Thymus (tissue), 11 donors: ENCODE results near the gene ILRUN. TPM values are rescaled to one million over a fixed set of nuclear protein-coding genes. Genes with fewer than 3 reads are reported as not detected.
"Not testable (repeated sequence)": the region's sequence is repeated elsewhere in the genome, so short reads cannot be mapped to it uniquely, and the experiment has no call there.

Experiments
- DNase-seq, 9 donors: peaks; one replicate each; pipeline ENCODE4 v3.0.0-alpha.2; 2013; ENCODE audit warnings: low spot score in 9 of 9, low read depth in 6 of 9, missing footprints in 1 of 9
- H3K27ac ChIP-seq, 2 donors: one replicate each; pipeline ENCODE4 v1.5.1; 2013; ENCODE audit warnings: control low read depth in 1 of 2, low read depth in 1 of 2, low read length in 1 of 2, mild to moderate bottlenecking in 1 of 2, moderate library complexity in 1 of 2
- H3K27me3 ChIP-seq, 2 donors: one replicate each; pipeline ENCODE4 v1.5.1; 2013; ENCODE audit warnings: low read length in 1 of 2; ENCODE audit not compliant: control insufficient read depth in 2 of 2, insufficient read depth in 1 of 2
- H3K36me3 ChIP-seq, 2 donors: one replicate each; pipeline ENCODE4 v1.5.1; 2013; ENCODE audit warnings: low read length in 1 of 2, mild to moderate bottlenecking in 1 of 2, moderate library complexity in 1 of 2; ENCODE audit not compliant: control insufficient read depth in 2 of 2, insufficient read depth in 2 of 2
- H3K4me1 ChIP-seq, 2 donors: one replicate each; pipeline ENCODE4 v1.5.1; 2013; ENCODE audit warnings: low read length in 2 of 2; ENCODE audit not compliant: control insufficient read depth in 2 of 2, insufficient read depth in 2 of 2
- H3K4me3 ChIP-seq, 2 donors: one replicate each; pipeline ENCODE4 v1.5.1; 2013; ENCODE audit warnings: low read length in 2 of 2, control low read depth in 1 of 2, mild to moderate bottlenecking in 1 of 2
- H3K9me3 ChIP-seq, 2 donors: one replicate each; pipeline ENCODE4 v1.5.1; 2013; ENCODE audit warnings: low read length in 1 of 2, mild to moderate bottlenecking in 1 of 2; ENCODE audit not compliant: control insufficient read depth in 2 of 2, insufficient read depth in 1 of 2
- WGBS: extraction: QIAGEN DNeasy Blood & Tissue Kit; methylation state at CpG from one replicate; pipeline ENCODE4 v1.1.7; 2013; 5-methylcytosine and 5-hydroxymethylcytosine counted together
- polyA plus RNA-seq: library from polyadenylated mRNA; stranded (reverse); fragments of 200-250 nt; gene quantifications from one replicate; pipeline ENCODE4 v1.2.3, GENCODE V29; 2013
- total RNA-seq: library from RNA; stranded (reverse); fragments of 120-200 nt; gene quantifications from one replicate; pipeline ENCODE4 v1.2.4, GENCODE V29; 2013
- donor health status: healthy.

The ILRUN gene
- total and polyA plus RNA-seq, 2 donors: 17.4 to 35.5 TPM

- no peak for DNase-seq
- H3K4me1 ChIP-seq: no peaks in the 10 kb centered on the region
- no peaks in the 10 kb centered on the region for H3K36me3 ChIP-seq
- H3K27me3 ChIP-seq: no peaks in the 10 kb centered on the region
- H3K27ac ChIP-seq: no peak overlapping the region
- H3K4me3 ChIP-seq: no peak overlapping the region
- H3K9me3 ChIP-seq: peaks cover 0 to 5% of the 10 kb centered on the region in 2 donors
- 92% methylated on average over 4 of the region's 4 CpGs for WGBS
Observed at GRCh38 chr6:34729631-34730470, 33.3 kb upstream of the ILRUN start.

- H3K9me3 ChIP-seq: peaks cover 0 to 5% of the 10 kb centered on the region in 2 donors
- no peak overlapping the region for H3K27ac ChIP-seq
- DNase-seq: no peak
- WGBS: 96% methylated on average over 1 of the region's 1 CpG
- no peaks in the 10 kb centered on the region for H3K36me3 ChIP-seq
- H3K4me1 ChIP-seq: no peaks in the 10 kb centered on the region
- H3K4me3 ChIP-seq: no peak overlapping the region
- no peaks in the 10 kb centered on the region for H3K27me3 ChIP-seq
Observed at GRCh38 chr6:34726055-34726454, 29.5 kb upstream of the ILRUN start.

GRCh38 chr6:34723203-34723602 is 26.6 kb upstream of the ILRUN start:
- no peak overlapping the region for H3K4me3 ChIP-seq
- no peaks in the 10 kb centered on the region for H3K27me3 ChIP-seq
- H3K4me1 ChIP-seq: no peaks in the 10 kb centered on the region
- H3K36me3 ChIP-seq: no peaks in the 10 kb centered on the region
- H3K9me3 ChIP-seq: peaks cover 0 to 5% of the 10 kb centered on the region in 2 donors
- no peak for DNase-seq
- 75% methylated on average over 2 of the region's 2 CpGs for WGBS
- H3K27ac ChIP-seq: no peak overlapping the region

GRCh38 chr6:34722451-34722850 is 25.9 kb upstream of the ILRUN start:
- Histone ChIP-seq H3K4me3 (no peak overlapping the region), H3K4me1 (no peaks in the 10 kb centered on the region), H3K9me3 (peaks cover 0 to 5% of the 10 kb centered on the region in 2 donors), H3K27ac (no peak overlapping the region), H3K27me3 (no peaks in the 10 kb centered on the region), H3K36me3 (no peaks in the 10 kb centered on the region)
- DNase-seq: no peak
- 92% methylated on average over 8 of the region's 8 CpGs for WGBS

GRCh38 chr6:34720160-34720559 is 23.6 kb upstream of the ILRUN start:
- not testable (repeated sequence) for H3K27me3 ChIP-seq, H3K4me1 ChIP-seq, H3K4me3 ChIP-seq, H3K36me3 ChIP-seq, H3K27ac ChIP-seq, DNase-seq, H3K9me3 ChIP-seq
- WGBS: 87% methylated on average over 6 of the region's 6 CpGs

- not testable (repeated sequence) for H3K9me3 ChIP-seq, H3K4me1 ChIP-seq, H3K27me3 ChIP-seq, H3K36me3 ChIP-seq, H3K4me3 ChIP-seq, DNase-seq, H3K27ac ChIP-seq
- WGBS: 76% methylated on average over 8 of the region's 9 CpGs
Observed at GRCh38 chr6:34719646-34720045, 23.1 kb upstream of the ILRUN start.

GRCh38 chr6:34718976-34719375 is 22.4 kb upstream of the ILRUN start:
- Histone ChIP-seq H3K4me3 (no peak overlapping the region), H3K27me3 (no peaks in the 10 kb centered on the region), H3K36me3 (no peaks in the 10 kb centered on the region), H3K4me1 (no peaks in the 10 kb centered on the region), H3K27ac (no peak overlapping the region), H3K9me3 (no peaks in the 10 kb centered on the region)
- no peak for DNase-seq
- WGBS: 97% methylated on average over 4 of the region's 4 CpGs

GRCh38 chr6:34717466-34717865 is 20.9 kb upstream of the ILRUN start:
- 89% methylated on average over 2 of the region's 2 CpGs for WGBS
- Histone ChIP-seq H3K27me3 (no peaks in the 10 kb centered on the region), H3K9me3 (no peaks in the 10 kb centered on the region), H3K4me3 (no peak overlapping the region), H3K4me1 (no peaks in the 10 kb centered on the region), H3K36me3 (no peaks in the 10 kb centered on the region), H3K27ac (no peak overlapping the region)
- DNase-seq: no peak

- H3K9me3 ChIP-seq: no peaks in the 10 kb centered on the region
Observed at GRCh38 chr6:34714663-34715062, 18.1 kb upstream of the ILRUN start.

More at GRCh38 chr6:34714663-34715062, 18.1 kb upstream of the ILRUN start:
- H3K4me1 ChIP-seq: no peaks in the 10 kb centered on the region
- H3K27me3 ChIP-seq: no peaks in the 10 kb centered on the region
- H3K27ac ChIP-seq: no peak overlapping the region
- no peak overlapping the region for H3K4me3 ChIP-seq
- no peak for DNase-seq
- H3K36me3 ChIP-seq: no peaks in the 10 kb centered on the region
- 98% methylated on average over 4 of the region's 4 CpGs for WGBS
